HepG2 (cell line): ENCODE data around the gene TPM1. TPM values are rescaled to one million over a fixed set of nuclear protein-coding genes. Genes with fewer than 3 reads are reported as not detected.

Experiments used
- CC2D1A ChIP-seq: sonication (generic); formaldehyde crosslinking; IDR thresholded peaks from 2 replicates; pipeline ENCODE4 v1.8.1; 2023; ENCODE audit warnings: mild to moderate bottlenecking, missing genetic modification reagents
- DR1 ChIP-seq: sonication (generic); formaldehyde crosslinking; IDR thresholded peaks from 2 replicates; pipeline ENCODE4 v1.8.0; 2021; ENCODE audit warnings: mild to moderate bottlenecking, missing genetic modification reagents, inconsistent platforms
- FOXP1 ChIP-seq, 2 experiments: fragments of 450-650 bp in 1 of 2; IDR thresholded peaks; 2 replicates each; pipeline ENCODE4 v1.6.1; 2017 to 2018; ENCODE audit warnings: antibody characterized with exemption in 1 of 2
- GRHL1 ChIP-seq: sonication (generic); formaldehyde crosslinking; conservative IDR thresholded peaks from 2 replicates; pipeline ENCODE4 v1.8.0; 2022; ENCODE audit warnings: missing genetic modification reagents
- REL ChIP-seq: sonication (generic); formaldehyde crosslinking; conservative IDR thresholded peaks from 2 replicates; pipeline ENCODE4 v1.8.0; 2022; ENCODE audit warnings: mild to moderate bottlenecking, missing genetic modification reagents, moderate library complexity
- SMAD1 ChIP-seq: sonication (generic); formaldehyde crosslinking; IDR thresholded peaks from 2 replicates; pipeline ENCODE4 v1.4.0; 2020; ENCODE audit warnings: missing genetic modification reagents, low read depth, mild to moderate bottlenecking, borderline replicate concordance
- SMAD3 ChIP-seq: sonication (generic); formaldehyde crosslinking; IDR thresholded peaks from 2 replicates; pipeline ENCODE4 v1.4.0; 2020; ENCODE audit warnings: missing genetic modification reagents
- TCF7L2 ChIP-seq: IDR thresholded peaks from 2 replicates; pipeline ENCODE4 v1.6.1; 2011; ENCODE audit warnings: mild to moderate bottlenecking, low read depth, low read length, moderate library complexity
- TFAP4 ChIP-seq: sonication (generic); IDR thresholded peaks from 2 replicates; pipeline ENCODE4 v1.6.1; 2016; ENCODE audit warnings: low read depth, borderline replicate concordance
- YEATS4 ChIP-seq: sonication (generic); formaldehyde crosslinking; IDR thresholded peaks from 2 replicates; pipeline ENCODE4 v1.4.0; 2020; ENCODE audit warnings: missing genetic modification reagents, borderline replicate concordance
- ZBTB7A ChIP-seq: sonication (generic); formaldehyde crosslinking; IDR thresholded peaks from 2 replicates; pipeline ENCODE4 v1.8.0; 2022; ENCODE audit warnings: mild to moderate bottlenecking, missing genetic modification reagents
- ZC3H4 ChIP-seq: sonication (generic); formaldehyde crosslinking; IDR thresholded peaks from 2 replicates; pipeline ENCODE4 v1.4.0; 2020; ENCODE audit warnings: missing genetic modification reagents, borderline replicate concordance
- ZFY ChIP-seq: sonication (generic); formaldehyde crosslinking; IDR thresholded peaks from 2 replicates; pipeline ENCODE4 v1.4.0; 2020; ENCODE audit warnings: missing genetic modification reagents
- ZNF224 ChIP-seq: sonication (generic); formaldehyde crosslinking; IDR thresholded peaks from 2 replicates; pipeline ENCODE4 v1.5.0; 2020; ENCODE audit warnings: mild to moderate bottlenecking, missing genetic modification reagents
- ZNF550 ChIP-seq: sonication (generic); formaldehyde crosslinking; IDR thresholded peaks from 2 replicates; pipeline ENCODE4 v1.4.0; 2020; ENCODE audit warnings: mild to moderate bottlenecking, missing genetic modification reagents, borderline replicate concordance
- polyA plus RNA-seq, 8 experiments: library from polyadenylated mRNA; depleted of rRNA in 3 of 8; stranded (reverse) in 7 of 8; unstranded in 1 of 8; fragments of >200 nt; fragmentation: Illumina TruSeq in 4 of 8; extraction: Trizol in 4 of 8; gene quantifications; 2 replicates each; pipeline versions ENCODE4 v1.2.1 to v1.2.3, GENCODE V29; 2011 to 2016; ENCODE audit warnings: low read depth in 4 of 8, missing spikeins in 1 of 8, mixed read lengths in 1 of 8; ENCODE audit not compliant: insufficient read depth in 1 of 8
- total RNA-seq, 5 experiments: library from RNA; depleted of rRNA; stranded (reverse); fragments of >200 nt; fragmentation: Illumina TruSeq; extraction: Trizol; gene quantifications; 2 replicates each; pipeline ENCODE4 v1.2.3, GENCODE V29; 2016; ENCODE audit warnings: low read depth in 1 of 5
- TF ChIP-seq, protein P1 (sequence below): sonication (generic); formaldehyde crosslinking; IDR thresholded peaks from 2 replicates; pipeline ENCODE4 v1.4.0; 2020; ENCODE audit warnings: missing genetic modification reagents
- TF ChIP-seq, protein P2 (sequence below): sonication (generic); formaldehyde crosslinking; IDR thresholded peaks from 2 replicates; pipeline ENCODE4 v1.5.0; 2020; ENCODE audit warnings: missing genetic modification reagents, mild to moderate bottlenecking, borderline replicate concordance
- TF ChIP-seq, protein P3 (sequence below): sonication (generic); formaldehyde crosslinking; conservative IDR thresholded peaks from 2 replicates; pipeline ENCODE4 v1.4.0; 2020; ENCODE audit warnings: mild to moderate bottlenecking, missing genetic modification reagents, moderate library complexity

TPM1 gene
- total and polyA plus RNA-seq, 2 of the 13 experiments (the other 11 are each of a cell fraction or from before 2014, with no cell fraction given): 98.9 to 109 TPM

- TF ChIP-seq ZNF224 (0 out of 2 replicates have a peak, but pooled peaks have one; percentile 40), ZBTB7A (no peak), REL (no peak; the same call in 1 of the 2 replicates), TFAP4 (no peak), SMAD3 (CRISPR knock-in tag) (peak; percentile 67; the same call in 1 of the 2 replicates), TCF7L2 (no peak), CC2D1A (CRISPR knock-in tag) (no peak), SMAD1 (CRISPR knock-in tag) (peak; percentile 94), ZC3H4 (CRISPR knock-in tag) (no peak), ZFY (peak; percentile 80), DR1 (CRISPR knock-in tag) (peak; percentile 24; the same call in 1 of the 2 replicates), GRHL1 (CRISPR knock-in tag) (no peak), ZNF550 (CRISPR knock-in tag) (no peak), FOXP1 (IDR thresholded peaks at IDR 0.05) (no peak), FOXP1 (CRISPR knock-in tag; IDR thresholded peaks at IDR 0.05) (no peak), YEATS4 (CRISPR knock-in tag) (peak; percentile 60)
- TF ChIP-seq, protein P1, sequence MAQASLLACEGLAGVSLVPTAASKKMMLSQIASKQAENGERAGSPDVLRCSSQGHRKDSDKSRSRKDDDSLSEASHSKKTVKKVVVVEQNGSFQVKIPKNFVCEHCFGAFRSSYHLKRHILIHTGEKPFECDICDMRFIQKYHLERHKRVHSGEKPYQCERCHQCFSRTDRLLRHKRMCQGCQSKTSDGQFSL (CRISPR knock-in tag): no peak
- TF ChIP-seq, protein P2, sequence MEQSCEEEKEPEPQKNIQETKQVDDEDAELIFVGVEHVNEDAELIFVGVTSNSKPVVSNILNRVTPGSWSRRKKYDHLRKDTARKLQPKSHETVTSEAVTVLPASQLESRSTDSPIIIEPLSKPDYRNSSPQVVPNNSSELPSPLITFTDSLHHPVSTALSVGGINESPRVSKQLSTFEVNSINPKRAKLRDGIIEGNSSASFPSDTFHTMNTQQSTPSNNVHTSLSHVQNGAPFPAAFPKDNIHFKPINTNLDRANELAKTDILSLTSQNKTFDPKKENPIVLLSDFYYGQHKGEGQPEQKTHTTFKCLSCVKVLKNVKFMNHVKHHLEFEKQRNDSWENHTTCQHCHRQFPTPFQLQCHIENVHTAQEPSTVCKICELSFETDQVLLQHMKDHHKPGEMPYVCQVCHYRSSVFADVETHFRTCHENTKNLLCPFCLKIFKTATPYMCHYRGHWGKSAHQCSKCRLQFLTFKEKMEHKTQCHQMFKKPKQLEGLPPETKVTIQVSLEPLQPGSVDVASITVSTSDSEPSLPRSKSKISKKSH (CRISPR knock-in tag): peak; percentile 78; the same call in 1 of the 2 replicates
- TF ChIP-seq, protein P3, sequence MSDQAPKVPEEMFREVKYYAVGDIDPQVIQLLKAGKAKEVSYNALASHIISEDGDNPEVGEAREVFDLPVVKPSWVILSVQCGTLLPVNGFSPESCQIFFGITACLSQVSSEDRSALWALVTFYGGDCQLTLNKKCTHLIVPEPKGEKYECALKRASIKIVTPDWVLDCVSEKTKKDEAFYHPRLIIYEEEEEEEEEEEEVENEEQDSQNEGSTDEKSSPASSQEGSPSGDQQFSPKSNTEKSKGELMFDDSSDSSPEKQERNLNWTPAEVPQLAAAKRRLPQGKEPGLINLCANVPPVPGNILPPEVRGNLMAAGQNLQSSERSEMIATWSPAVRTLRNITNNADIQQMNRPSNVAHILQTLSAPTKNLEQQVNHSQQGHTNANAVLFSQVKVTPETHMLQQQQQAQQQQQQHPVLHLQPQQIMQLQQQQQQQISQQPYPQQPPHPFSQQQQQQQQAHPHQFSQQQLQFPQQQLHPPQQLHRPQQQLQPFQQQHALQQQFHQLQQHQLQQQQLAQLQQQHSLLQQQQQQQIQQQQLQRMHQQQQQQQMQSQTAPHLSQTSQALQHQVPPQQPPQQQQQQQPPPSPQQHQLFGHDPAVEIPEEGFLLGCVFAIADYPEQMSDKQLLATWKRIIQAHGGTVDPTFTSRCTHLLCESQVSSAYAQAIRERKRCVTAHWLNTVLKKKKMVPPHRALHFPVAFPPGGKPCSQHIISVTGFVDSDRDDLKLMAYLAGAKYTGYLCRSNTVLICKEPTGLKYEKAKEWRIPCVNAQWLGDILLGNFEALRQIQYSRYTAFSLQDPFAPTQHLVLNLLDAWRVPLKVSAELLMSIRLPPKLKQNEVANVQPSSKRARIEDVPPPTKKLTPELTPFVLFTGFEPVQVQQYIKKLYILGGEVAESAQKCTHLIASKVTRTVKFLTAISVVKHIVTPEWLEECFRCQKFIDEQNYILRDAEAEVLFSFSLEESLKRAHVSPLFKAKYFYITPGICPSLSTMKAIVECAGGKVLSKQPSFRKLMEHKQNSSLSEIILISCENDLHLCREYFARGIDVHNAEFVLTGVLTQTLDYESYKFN: peak; percentile 76
Observed at GRCh38 chr15:63048115-63048775, 5.7 kb downstream of the TPM1 start (continued).
